NCI-H1436 (cell line): ENCODE results near the gene ASB6.
"Not testable (repeated sequence)": the region's sequence is repeated elsewhere in the genome, so short reads cannot be mapped to it uniquely, and the experiment has no call there.

Experiments used
- DNase-seq: peaks from one replicate; lab custom pipeline; 2025; lab: John Stamatoyannopoulos, UW

ASB6 gene

GRCh38 chr9:129667378-129667777 lies 25.4 kb upstream of the ASB6 start:
- DNase-seq = no peak

DNA sequence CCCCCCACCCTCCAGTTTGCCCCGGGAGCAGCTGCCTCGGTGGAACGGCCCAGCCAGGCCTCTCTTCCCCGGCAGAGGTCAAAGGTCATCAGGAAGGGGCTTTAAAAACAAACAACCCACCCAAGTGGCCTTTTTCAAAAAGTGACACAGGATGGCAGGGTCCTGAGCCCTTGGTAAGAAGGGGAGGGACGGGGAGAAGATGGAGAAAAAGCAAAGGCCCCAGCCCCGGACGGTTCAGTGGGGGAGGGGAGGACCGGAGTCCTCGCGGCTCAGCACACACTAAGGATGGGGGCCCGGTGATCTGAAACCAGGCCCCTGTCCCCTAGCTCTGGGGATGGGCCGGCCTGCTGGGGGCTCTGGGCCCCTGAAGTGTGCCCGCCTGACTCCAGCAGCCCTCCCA lies 24.6 kb upstream of the ASB6 start:
- DNase-seq = no peak

DNA sequence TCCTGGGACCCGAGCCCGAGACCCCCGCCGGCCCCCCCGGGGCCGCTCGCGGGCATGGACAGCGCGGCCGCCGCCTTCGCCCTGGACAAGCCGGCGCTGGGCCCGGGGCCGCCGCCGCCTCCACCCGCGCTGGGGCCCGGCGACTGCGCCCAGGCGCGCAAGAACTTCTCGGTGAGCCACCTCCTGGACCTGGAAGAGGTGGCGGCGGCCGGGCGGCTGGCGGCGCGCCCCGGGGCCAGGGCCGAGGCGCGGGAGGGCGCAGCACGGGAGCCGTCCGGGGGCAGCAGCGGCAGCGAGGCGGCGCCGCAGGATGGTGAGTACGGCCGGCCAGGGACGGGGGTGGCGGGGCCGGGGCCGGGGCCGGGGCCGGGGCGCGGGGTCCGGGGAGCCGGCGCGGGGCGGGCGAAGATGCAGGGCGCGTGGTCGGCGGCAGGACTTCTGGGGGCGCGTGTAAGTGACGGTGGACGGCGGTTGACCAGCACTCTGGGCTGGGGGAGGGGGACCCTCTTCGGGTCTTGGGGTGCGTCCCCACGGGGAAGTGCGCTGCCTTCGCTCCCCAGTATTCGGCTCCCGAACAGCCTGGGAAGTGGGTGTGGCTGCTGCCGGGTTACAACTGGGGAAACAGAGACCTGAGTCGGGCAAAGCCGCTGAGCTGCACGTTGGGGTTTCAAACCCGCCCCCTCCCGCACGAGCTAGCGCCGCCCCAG lies 24.0 kb upstream of the ASB6 start:
- no peak for DNase-seq

GRCh38 chr9:129665389-129665775 lies 23.4 kb upstream of the ASB6 start, which contains the start of gene PRRX2:
Gene PRRX2, plus strand, starts transcription at chr9:129665647. Its CDS starts 221 bp downstream, at chr9:129665868.
- DNase-seq = no peak

DNA sequence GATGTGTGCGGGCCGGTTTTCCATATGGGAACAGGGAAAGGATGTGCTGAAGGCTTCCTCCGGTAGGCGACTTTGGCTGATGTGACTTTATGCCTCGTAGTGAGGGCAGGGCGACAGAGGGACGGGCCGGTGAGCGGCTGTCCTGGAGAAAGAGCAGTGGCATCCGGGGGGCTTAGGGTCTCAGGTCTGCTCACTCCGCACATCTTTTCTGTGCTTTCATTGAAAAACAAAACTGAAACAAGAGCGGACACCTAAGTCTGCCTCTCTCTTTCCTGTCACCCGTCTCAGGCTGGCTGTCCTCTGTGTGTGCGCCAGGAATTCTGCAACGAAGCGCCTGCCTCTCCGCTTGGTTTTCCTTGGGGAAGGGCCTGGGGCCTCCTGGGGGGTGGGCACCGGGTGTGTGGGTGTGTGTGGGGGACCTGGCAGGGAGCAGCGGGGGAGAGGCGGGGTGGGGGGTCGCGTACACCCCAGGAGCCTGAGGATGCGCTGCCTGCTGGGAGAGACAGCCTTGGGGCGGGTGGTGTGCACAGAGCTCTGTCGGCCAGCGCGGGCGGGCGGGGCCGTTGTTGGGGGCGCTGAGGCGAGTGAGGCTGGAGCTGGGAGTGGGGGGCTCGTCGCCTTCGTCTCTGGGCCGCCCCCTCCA lies 22.9 kb upstream of the ASB6 start:
- DNase-seq = no peak

DNA sequence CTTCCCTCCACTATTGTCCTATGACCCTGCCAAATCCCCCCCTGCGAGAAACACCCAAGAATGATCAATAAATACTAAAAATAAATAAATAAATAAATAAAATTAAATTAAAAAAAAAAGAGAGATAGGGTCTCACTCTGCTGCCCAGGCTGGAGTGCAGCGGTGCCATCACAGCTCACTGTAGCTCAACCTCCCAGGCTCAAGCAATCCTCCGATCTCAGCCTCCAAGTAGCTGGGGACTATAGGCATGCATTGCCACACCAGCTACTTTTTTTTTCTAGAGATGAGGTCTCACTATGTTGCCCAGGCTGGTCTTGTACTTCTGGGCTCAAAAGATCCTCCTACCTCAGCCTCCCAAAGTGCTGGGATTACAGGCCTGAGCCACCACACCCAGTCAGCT lies 20.3 kb upstream of the ASB6 start:
- DNase-seq = not testable (repeated sequence)

DNA sequence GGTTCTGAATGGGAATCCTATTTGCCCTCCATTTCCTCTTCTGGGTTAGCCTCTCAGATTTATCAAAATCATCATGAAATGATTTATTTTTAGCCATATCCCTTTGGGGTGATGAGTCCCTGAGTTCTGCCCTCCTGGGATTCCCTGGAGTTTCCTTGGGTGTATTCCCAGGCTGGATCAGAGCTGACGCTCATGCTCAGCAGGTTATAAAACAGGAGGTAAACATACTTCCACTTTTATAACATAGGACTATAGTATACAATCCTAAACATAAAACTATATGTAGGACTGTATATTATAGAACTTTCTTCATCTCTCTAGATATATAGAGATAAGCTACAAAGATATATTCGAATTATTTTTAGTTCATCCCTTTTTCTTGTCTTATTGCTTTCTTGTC lies 19.1 kb upstream of the ASB6 start:
- DNase-seq = no peak

- no peak for DNase-seq
Observed at GRCh38 chr9:129656795-129657390, 14.9 kb upstream of the ASB6 start.

DNA sequence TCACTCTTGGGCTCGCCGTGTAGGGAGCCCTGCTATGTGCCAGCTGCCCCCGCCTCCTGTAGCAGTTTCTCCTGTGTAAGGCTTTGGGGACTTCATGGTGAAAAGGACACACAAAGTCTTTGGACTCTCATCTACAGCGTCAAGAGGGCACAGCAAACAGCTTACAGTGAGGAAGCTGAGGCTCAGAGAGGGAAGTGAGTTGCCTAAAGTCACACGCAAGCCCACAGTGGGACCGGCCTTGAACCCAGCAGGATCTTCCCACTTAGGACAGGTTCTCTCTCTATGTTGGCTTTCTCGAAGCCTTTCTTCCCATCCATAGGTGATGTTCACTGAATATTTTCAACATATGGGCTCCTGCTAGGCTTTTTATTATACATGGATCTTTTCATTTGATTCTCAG lies 13.7 kb upstream of the ASB6 start:
- DNase-seq = no peak

DNA sequence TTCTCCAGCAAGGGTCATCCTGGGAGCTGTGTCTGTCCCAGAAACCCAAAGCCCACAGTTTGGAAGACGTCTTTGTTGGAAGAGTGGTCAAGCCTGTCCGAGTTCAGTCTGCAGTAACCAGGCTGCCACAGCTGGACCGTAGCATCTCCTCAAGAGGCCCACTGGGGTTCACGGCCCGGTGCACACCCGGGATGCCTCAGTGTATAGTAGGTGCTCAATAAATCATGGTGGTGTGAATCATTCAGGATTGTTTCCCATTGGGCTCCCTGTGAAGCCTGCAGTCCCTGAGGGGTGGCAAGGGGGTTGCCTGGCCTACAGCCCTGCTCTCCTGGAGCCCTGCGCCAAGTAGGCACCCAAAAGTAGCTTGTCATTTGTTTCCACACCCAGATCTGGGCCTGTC lies 13.2 kb upstream of the ASB6 start:
- no peak for DNase-seq

- DNase-seq = no peak
Observed at GRCh38 chr9:129654554-129655040, 12.6 kb upstream of the ASB6 start.

DNA sequence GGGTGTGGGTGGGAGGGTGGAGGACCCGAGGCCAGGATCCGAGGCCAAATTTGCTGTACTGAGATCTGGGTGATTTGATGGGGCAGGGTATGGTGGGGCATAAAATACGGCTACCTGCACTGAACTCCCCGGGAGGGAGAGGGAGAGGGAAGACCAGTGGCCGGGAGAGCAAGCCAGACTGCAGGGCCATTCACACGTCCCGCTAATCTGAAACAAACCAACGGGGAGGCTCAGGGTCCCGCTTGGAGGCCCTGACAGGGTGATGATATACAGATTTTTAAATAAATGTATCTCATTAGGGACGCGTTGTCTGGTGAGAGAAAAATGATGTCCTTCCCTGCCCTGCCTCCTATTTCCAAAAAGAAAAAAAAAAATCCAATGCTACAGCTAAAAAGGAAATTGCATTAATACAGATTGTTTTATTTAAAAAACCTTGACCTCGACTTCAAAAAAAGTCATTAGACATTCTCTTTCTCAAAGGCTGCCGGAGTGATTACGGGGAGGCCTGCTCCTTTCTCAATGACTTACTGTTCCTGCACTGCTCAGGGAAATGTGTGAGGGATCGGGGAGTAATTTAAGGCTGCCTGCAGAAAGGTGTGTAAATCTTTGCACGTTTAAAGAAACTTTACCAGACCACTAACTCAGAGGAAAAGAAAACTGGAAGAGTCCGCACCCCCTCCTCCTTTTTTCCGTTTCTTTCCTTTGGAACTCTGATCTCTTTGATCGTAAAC lies 12.0 kb upstream of the ASB6 start:
- no peak for DNase-seq

GRCh38 chr9:129650680-129651235 lies 8.8 kb upstream of the ASB6 start:
- no peak for DNase-seq

DNA sequence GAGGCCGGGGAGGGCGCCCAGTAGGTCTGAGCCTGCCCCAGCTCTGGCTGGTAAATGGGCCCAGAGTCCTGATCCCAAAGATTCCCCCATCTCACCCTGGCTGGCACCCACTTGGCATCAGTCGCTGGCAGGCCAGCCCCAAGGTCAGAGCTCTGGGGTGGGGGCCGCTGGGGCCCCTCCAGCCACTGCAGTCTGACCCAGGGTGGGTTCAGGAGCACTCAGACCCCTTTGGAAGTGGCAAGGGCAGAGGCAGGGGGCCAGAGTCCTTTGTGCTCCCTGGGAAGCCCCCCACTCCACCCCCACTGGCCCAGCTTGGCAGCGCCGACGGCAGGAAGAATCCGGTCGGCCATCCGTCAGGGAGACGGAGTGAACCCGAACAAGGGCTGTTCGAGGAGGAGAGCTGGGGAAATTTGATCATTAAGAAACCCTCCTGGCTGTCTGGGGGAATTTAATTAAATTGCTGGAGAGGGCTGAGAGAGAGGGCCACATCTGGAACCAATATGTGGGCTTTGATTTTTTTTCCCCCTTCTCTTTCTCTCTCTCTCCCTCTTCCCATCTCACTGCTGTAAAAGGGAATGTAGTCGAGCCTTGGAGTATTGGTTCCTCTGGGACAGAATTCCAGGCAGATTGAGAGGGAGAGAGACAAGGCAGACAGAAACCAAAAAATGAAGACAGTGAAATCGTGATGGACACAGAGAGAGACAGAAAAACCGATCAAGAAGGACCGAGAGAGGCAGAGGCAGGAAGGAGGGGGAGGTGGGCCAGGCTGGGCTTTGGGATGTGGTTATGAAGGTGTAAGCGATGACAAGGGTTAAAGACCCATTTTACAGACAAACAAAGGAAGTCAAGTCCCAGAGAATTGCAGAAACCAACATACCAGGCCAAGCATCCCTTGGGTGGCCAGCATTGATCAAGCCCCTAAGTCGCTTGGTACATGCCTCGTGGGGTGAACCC lies 8.1 kb upstream of the ASB6 start:
- DNase-seq = no peak

- DNase-seq = no peak
Observed at GRCh38 chr9:129648764-129649115, 6.8 kb upstream of the ASB6 start.

- DNase-seq = no peak
Observed at GRCh38 chr9:129648092-129648763, 6.3 kb upstream of the ASB6 start.

DNA sequence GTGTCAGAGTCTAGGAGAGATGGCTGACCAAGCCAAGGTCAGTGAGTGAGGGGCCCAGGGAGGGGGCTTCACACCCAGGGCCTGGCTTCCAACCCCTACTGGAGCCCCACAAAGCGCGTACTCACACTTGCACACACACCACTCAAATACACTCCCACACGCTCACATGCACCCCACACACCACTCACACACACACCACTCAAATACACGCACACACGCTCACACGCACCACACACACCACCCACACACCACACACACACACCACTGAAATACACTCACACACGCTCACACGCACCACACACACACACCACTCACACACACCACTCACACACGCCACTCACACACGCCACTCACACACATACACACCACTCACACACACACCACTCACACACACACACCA lies 5.7 kb upstream of the ASB6 start:
- no peak for DNase-seq

- DNase-seq = no peak
Observed at GRCh38 chr9:129646654-129647053, 4.7 kb upstream of the ASB6 start.

- no peak for DNase-seq
Observed at GRCh38 chr9:129646252-129646651, 4.3 kb upstream of the ASB6 start.

DNA sequence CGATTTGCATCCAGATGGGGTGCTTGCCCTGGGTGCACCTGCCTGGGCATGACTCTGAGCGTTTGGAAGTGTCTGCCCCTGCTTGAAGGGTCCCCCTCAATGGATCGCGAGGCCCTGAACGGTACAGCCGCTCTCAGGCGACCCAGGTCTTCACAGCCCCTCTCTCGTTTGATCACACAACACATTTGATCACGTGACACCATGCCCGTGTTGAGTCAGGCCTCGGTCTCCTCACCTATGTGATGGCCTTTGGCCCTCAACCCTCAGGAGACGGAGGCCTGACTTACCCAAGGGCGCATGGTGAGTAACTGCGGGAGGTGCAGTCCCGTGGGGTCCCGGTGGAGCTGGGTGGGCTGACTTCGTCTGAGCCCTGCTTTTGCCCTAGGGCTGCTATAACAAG lies 3.0 kb upstream of the ASB6 start:
- no peak for DNase-seq

- no peak for DNase-seq
Observed at GRCh38 chr9:129644365-129644764, 2.4 kb upstream of the ASB6 start.
